HFFc6 (cell line): ENCODE measurements around the gene MMP28. TPM values are rescaled to one million over a fixed set of nuclear protein-coding genes. Genes with fewer than 3 reads are reported as not detected.

Experiments
- DNase-seq: peaks from one replicate; pipeline ENCODE4 v3.0.0-alpha.2; 2018
- H3K27ac Mint-ChIP-seq: 2 replicates; pipeline ENCODE4 v1.8.0; 2020; ENCODE audit warnings: mild to moderate bottlenecking, mixed read lengths
- H3K27me3 Mint-ChIP-seq: 2 replicates; pipeline ENCODE4 v1.8.0; 2021; ENCODE audit warnings: mild to moderate bottlenecking, moderate library complexity, mixed read lengths; ENCODE audit not compliant: insufficient read depth
- H3K36me3 Mint-ChIP-seq: 2 replicates; pipeline ENCODE4 v1.8.0; 2021; ENCODE audit warnings: low read depth, mixed read lengths
- H3K4me1 Mint-ChIP-seq: 2 replicates; pipeline ENCODE4 v1.8.0; 2020; ENCODE audit warnings: low read depth, mixed read lengths
- H3K4me3 Mint-ChIP-seq: 2 replicates; pipeline ENCODE4 v1.8.0; 2020; ENCODE audit warnings: mild to moderate bottlenecking, moderate library complexity, mixed read lengths
- H3K9me3 Mint-ChIP-seq: 2 replicates; pipeline ENCODE4 v1.8.0; 2020; ENCODE audit warnings: mild to moderate bottlenecking, mixed read lengths
- total RNA-seq, 6 experiments: library from RNA; stranded (reverse); fragmentation: NEBNext Ultra II Directional; extraction: Animal tissue kit (Norgen Biotek cat#: 25700); gene quantifications; 2 replicates in 1 of 6; 3 replicates in 5 of 6; pipeline ENCODE4 v1.2.3, GENCODE V29; 2021
- TF ChIP-seq, protein P1 (sequence below): fragments of 200-600 bp; sonication (generic); IDR thresholded peaks from 2 replicates; pipeline ENCODE4 v1.5.0; 2021; ENCODE audit warnings: antibody characterized with exemption, mild to moderate bottlenecking

The MMP28 gene
- total RNA-seq, 6 experiments from 2014 or later: not detected

DNA sequence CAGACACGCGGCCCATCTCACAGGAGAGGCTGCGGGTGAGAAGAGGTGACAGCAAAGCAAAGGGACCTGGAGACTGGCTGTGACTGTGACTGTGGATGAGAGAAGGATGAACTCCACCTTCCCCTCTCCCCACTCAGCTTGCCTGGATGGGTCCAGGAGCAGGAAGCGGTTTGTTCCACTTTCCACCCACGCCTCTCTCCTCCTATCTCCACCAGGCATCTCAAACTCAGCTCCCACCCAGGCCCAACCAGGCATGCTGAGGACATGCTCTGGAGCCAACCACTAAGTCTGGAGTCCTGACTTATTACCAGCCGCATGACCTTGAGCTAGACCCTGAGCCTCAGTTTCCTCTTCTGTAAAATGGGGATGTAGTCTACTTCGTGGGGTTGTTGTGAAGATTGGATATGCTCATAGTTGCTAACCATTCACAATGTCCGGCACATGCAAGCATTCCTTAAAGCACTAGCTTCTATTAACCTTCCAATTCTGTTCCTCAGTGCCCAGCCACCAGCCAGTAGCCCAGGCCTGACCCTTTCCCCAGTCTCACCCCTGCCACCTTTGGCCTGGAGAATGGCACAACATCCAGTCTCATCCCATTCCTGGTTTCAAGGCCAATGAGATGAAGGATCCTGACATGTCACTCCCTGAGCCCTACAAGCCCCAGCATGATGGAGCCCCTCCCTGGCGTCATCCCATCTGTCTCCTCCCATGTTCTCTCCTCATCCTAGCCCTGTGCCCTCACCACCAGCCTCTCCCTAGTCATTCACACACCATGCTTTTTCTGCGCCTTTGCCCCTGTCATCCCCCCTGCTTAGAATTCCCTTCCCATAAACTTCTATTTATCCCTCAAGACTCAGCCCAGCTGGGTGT is 44.7 kb downstream of the MMP28 start:
- peaks cover 31% of the 10 kb centered on the region for H3K27me3 Mint-ChIP-seq
- TF ChIP-seq, protein P1, sequence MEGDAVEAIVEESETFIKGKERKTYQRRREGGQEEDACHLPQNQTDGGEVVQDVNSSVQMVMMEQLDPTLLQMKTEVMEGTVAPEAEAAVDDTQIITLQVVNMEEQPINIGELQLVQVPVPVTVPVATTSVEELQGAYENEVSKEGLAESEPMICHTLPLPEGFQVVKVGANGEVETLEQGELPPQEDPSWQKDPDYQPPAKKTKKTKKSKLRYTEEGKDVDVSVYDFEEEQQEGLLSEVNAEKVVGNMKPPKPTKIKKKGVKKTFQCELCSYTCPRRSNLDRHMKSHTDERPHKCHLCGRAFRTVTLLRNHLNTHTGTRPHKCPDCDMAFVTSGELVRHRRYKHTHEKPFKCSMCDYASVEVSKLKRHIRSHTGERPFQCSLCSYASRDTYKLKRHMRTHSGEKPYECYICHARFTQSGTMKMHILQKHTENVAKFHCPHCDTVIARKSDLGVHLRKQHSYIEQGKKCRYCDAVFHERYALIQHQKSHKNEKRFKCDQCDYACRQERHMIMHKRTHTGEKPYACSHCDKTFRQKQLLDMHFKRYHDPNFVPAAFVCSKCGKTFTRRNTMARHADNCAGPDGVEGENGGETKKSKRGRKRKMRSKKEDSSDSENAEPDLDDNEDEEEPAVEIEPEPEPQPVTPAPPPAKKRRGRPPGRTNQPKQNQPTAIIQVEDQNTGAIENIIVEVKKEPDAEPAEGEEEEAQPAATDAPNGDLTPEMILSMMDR: no peak
- no peaks in the 10 kb centered on the region for H3K36me3 Mint-ChIP-seq
- H3K9me3 Mint-ChIP-seq: no peaks in the 10 kb centered on the region
- no peak overlapping the region; the same call in 1 of the 2 replicates for H3K27ac Mint-ChIP-seq
- H3K4me1 Mint-ChIP-seq: peaks cover 14% of the 10 kb centered on the region
- peak overlapping the region; percentile 43; the same call in 1 of the 2 replicates for H3K4me3 Mint-ChIP-seq
- DNase-seq: no peak

DNA sequence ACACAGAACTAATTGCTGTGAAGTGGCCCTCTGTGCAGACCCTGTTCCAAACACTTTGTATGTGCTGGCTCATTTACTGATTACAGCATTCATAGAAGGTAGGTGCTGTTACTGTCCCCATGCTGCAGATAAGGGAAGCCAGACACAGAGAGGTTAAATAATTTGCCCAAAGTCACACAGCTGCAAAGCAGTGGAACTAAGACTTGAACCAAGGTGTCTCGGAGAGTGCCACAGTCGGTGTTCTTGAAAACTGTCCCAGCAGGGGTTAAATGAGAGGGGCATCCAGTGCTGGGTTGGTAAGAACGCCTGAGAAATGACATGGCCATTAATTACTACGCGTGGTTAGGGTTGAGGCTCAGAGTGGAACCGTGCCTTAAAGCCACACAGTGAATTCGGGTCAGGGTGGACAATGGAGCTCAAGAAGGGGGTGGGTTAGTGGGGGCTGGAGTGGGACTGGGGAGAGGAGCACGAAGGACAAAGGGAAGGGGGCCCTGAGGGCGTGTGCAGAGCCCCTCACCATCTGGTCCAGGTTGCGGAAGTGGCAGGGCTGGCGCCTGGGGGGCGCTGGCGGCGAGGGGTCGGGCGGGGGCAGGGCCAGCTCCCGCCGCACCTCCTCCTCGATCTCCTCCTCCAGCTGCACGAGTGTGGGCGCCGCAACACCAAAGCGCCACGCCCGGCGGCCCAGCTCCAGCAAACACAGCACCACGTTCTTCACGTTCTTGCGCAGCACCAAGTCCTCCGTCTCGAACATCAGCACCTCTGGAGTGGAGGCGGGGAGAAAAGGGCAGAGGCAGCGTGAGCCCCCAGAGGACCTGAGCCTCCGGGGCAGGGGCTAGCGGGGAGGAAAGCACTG is 45.7 kb downstream of the MMP28 start:
- H3K36me3 Mint-ChIP-seq: no peaks in the 10 kb centered on the region
- peaks cover 14% of the 10 kb centered on the region for H3K4me1 Mint-ChIP-seq
- DNase-seq: no peak
- H3K27ac Mint-ChIP-seq: no peak overlapping the region
- TF ChIP-seq, protein P1: no peak
- H3K27me3 Mint-ChIP-seq: peaks cover 35% of the 10 kb centered on the region
- peak overlapping the region; percentile 43; the same call in 1 of the 2 replicates for H3K4me3 Mint-ChIP-seq
- no peaks in the 10 kb centered on the region for H3K9me3 Mint-ChIP-seq

DNA sequence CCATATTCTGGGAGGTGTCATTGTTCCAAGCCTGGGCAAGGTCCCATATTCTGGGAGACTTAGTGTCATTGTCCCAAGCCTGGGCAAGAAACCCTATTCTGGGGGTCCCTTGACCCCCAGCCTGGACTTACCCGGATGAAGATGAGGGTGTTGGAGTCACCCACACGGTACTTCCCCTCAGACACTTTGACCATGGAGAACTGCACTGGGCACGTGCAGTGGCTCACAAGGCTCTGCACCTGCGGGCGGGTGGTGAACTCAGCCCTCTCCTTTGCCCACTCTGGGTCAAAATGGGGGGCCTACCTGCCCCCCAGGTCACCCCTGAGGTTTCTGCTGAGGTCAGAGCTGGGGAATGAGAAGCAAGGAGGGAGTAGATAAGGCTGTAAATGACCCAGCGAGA is 46.5 kb downstream of the MMP28 start:
- DNase-seq: no peak
- no peak overlapping the region for H3K4me3 Mint-ChIP-seq
- H3K9me3 Mint-ChIP-seq: no peaks in the 10 kb centered on the region
- no peak overlapping the region for H3K27ac Mint-ChIP-seq
- TF ChIP-seq, protein P1: no peak
- peaks cover 14% of the 10 kb centered on the region for H3K4me1 Mint-ChIP-seq
- H3K36me3 Mint-ChIP-seq: no peaks in the 10 kb centered on the region
- peaks cover 36% of the 10 kb centered on the region for H3K27me3 Mint-ChIP-seq

DNA sequence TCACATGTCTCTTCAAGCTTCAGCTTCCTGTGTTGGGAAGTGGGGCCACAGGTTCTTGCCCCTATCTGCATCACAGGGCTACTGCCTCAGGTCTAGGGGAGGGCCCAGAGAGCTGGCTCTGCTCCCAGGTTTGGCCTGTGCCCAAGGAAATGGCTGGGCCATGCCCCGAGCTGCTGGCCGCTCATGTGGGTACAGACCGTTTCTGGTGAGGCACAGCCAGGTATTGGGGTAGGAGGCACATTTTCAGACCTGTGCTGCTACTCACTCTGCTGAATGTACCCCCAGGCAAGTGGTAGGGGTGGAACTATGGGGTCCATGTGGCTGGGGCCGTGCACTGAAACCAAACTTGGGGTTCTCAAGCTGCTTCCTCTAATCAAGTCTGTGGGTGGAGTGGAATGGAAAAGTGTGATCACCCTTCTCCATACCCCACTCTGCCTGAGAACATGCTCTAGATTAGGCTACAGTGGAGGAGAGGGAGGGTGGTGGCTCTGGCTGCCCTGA is 47.0 kb downstream of the MMP28 start:
- peaks cover 4% of the 10 kb centered on the region; the same call in 1 of the 2 replicates for H3K36me3 Mint-ChIP-seq
- no peak overlapping the region for H3K27ac Mint-ChIP-seq
- H3K27me3 Mint-ChIP-seq: peaks cover 39% of the 10 kb centered on the region
- H3K4me3 Mint-ChIP-seq: no peak overlapping the region
- no peaks in the 10 kb centered on the region for H3K9me3 Mint-ChIP-seq
- H3K4me1 Mint-ChIP-seq: peaks cover 14% of the 10 kb centered on the region
- no peak for DNase-seq
- TF ChIP-seq, protein P1: no peak

DNA sequence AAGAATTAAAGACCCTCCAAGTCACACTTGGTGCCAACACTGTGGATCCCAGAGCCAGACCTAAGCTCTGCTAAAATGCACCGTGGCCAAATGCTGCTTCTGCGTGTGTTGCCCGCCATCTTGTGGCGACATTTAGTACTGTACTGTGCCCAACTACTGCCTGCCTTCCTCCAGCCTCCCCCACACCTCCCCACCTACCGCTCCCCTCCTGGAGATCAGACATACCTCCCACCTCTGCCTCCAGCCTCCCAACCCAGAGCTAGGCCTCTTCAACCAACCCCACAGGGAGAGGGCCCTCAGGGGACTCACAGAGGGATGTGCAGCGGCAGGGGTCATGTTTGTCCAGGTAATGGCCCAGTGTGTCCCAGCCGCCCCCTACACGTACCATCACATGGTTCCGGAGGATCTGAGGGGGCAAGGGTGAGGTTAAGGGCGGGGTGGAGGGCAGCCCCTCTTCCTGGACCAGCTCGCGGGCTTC is 47.9 kb downstream of the MMP28 start:
- peaks cover 14% of the 10 kb centered on the region for H3K4me1 Mint-ChIP-seq
- no peak overlapping the region for H3K4me3 Mint-ChIP-seq
- no peaks in the 10 kb centered on the region for H3K9me3 Mint-ChIP-seq
- H3K27me3 Mint-ChIP-seq: peaks cover 34% of the 10 kb centered on the region
- DNase-seq: peak; percentile 59
- TF ChIP-seq, protein P1: peak; percentile 93
- no peak overlapping the region for H3K27ac Mint-ChIP-seq
- peaks cover 4% of the 10 kb centered on the region; the same call in 1 of the 2 replicates for H3K36me3 Mint-ChIP-seq
